Osteoblast (primary cell): ENCODE measurements around the gene HOXB2. TPM values are rescaled to one million over a fixed set of nuclear protein-coding genes. Genes with fewer than 3 reads are reported as not detected.
A peak's percentile ranks its signal among the peaks of the same experiment; 100 is the strongest.

ENCODE experiments used
- DNase-seq: peaks from one replicate; pipeline ENCODE4 v3.0.0; 2011; ENCODE audit warnings: low spot score, mixed read lengths; ENCODE audit not compliant: insufficient read length; ENCODE audit errors: missing footprints
- H2AFZ ChIP-seq: 2 replicates; pipeline ENCODE4 v1.6.0; 2011; ENCODE audit warnings: mild to moderate bottlenecking, low read length
- H3K27ac ChIP-seq: 2 replicates; pipeline ENCODE4 v1.5.1; 2011; ENCODE audit warnings: mild to moderate bottlenecking, low read depth, low read length, moderate library complexity
- H3K27me3 ChIP-seq: 2 replicates; pipeline ENCODE4 v1.6.0; 2012; ENCODE audit warnings: mild to moderate bottlenecking, control low read depth, inconsistent platforms, low read length, moderate library complexity; ENCODE audit not compliant: insufficient read depth
- H3K36me3 ChIP-seq: 2 replicates; pipeline ENCODE4 v1.5.1; 2011; ENCODE audit warnings: mild to moderate bottlenecking, low read length, control low read depth, moderate library complexity; ENCODE audit not compliant: insufficient read depth
- H3K4me1 ChIP-seq: 2 replicates; pipeline ENCODE4 v1.5.1; 2011; ENCODE audit warnings: mild to moderate bottlenecking, low read length, control low read depth, moderate library complexity; ENCODE audit not compliant: insufficient read depth
- H3K4me2 ChIP-seq: 2 replicates; pipeline ENCODE4 v1.6.0; 2011; ENCODE audit warnings: mild to moderate bottlenecking, low read length; ENCODE audit not compliant: insufficient read depth
- H3K4me3 ChIP-seq: fragments of 200-600 bp; sonication (generic); 3 replicates; pipeline ENCODE4 v1.5.1; 2012; ENCODE audit warnings: mild to moderate bottlenecking, low read length, inconsistent platforms; ENCODE audit not compliant: insufficient read depth
- H3K79me2 ChIP-seq: 2 replicates; pipeline ENCODE4 v1.6.0; 2012; ENCODE audit warnings: mild to moderate bottlenecking, low read length, control low read depth, inconsistent platforms; ENCODE audit not compliant: insufficient read depth
- H3K9me3 ChIP-seq: 2 replicates; pipeline ENCODE4 v1.5.1; 2011; ENCODE audit warnings: low read depth, low read length, control low read depth
- H4K20me1 ChIP-seq: 2 replicates; pipeline ENCODE4 v1.6.0; 2012; ENCODE audit warnings: mild to moderate bottlenecking, low read length, control low read depth; ENCODE audit not compliant: insufficient read depth
- CTCF ChIP-seq: IDR thresholded peaks from 2 replicates; pipeline ENCODE4 v1.5.1; 2011; ENCODE audit warnings: mild to moderate bottlenecking, low read depth, low read length, moderate library complexity; ENCODE audit errors: extremely low read depth
- total RNA-seq: library from RNA; depleted of rRNA; stranded (reverse); fragments of >200 nt; gene quantifications from 2 replicates; pipeline ENCODE4 v1.2.3, GENCODE V29; 2012

HOXB2 gene
- total RNA-seq, 1 donor = 3.3 TPM

GRCh38 chr17:48528936-48529682 is 15.8 kb downstream of the HOXB2 start:
- Histone ChIP-seq H3K4me3 (no peak overlapping the region), H3K4me2 (no peak overlapping the region), H3K79me2 (no peaks in the 10 kb centered on the region), H4K20me1 (no peaks in the 10 kb centered on the region), H3K27ac (no peak overlapping the region), H3K4me1 (no peaks in the 10 kb centered on the region), H3K36me3 (no peaks in the 10 kb centered on the region), H3K27me3 (peaks cover 58% of the 10 kb centered on the region), H2AFZ (no peak overlapping the region), H3K9me3 (no peaks in the 10 kb centered on the region)
- no peak for TF ChIP-seq CTCF
- peak; percentile 32 for DNase-seq

GRCh38 chr17:48528153-48528935 is 16.6 kb downstream of the HOXB2 start:
- Histone ChIP-seq H3K4me1 (no peaks in the 10 kb centered on the region), H3K36me3 (no peaks in the 10 kb centered on the region), H4K20me1 (no peaks in the 10 kb centered on the region), H3K9me3 (no peaks in the 10 kb centered on the region), H3K4me3 (no peak overlapping the region), H3K79me2 (no peaks in the 10 kb centered on the region), H2AFZ (no peak overlapping the region), H3K27ac (no peak overlapping the region), H3K27me3 (peaks cover 66% of the 10 kb centered on the region), H3K4me2 (no peak overlapping the region)
- no peak for DNase-seq
- no peak for TF ChIP-seq CTCF

- TF ChIP-seq CTCF = no peak
- Histone ChIP-seq H3K27me3 (peaks cover 73% of the 10 kb centered on the region), H3K79me2 (no peaks in the 10 kb centered on the region), H3K4me2 (no peak overlapping the region), H3K27ac (no peak overlapping the region), H4K20me1 (no peaks in the 10 kb centered on the region), H3K4me1 (no peaks in the 10 kb centered on the region), H3K9me3 (no peaks in the 10 kb centered on the region), H3K36me3 (no peaks in the 10 kb centered on the region), H2AFZ (no peak overlapping the region), H3K4me3 (no peak overlapping the region)
- DNase-seq = no peak
Measured at GRCh38 chr17:48527547-48527932, 17.4 kb downstream of the HOXB2 start.
